CD4-positive, alpha-beta memory T cell (primary cell): Measurements from ENCODE around the gene FOXF1. TPM values are rescaled to one million over a fixed set of nuclear protein-coding genes. Genes with fewer than 3 reads are reported as not detected.

Source experiments
- CTCF ChIA-PET: fragments of 350-600 bp; sonication (Branson Sonifier 250); formaldehyde crosslinking; loops from one replicate; lab custom pipeline; 2021; ENCODE audit warnings: inconsistent platforms; ENCODE audit not compliant: partially characterized antibody; lab: Charles Lee
- POLR2A ChIA-PET: fragments of 350-600 bp; sonication (Branson Sonifier 250); formaldehyde crosslinking; loops from one replicate; lab custom pipeline; 2021; ENCODE audit not compliant: partially characterized antibody; lab: Charles Lee
- DNase-seq, 5 donors: peaks; one replicate each; pipeline versions ENCODE4 v3.0.0 to v3.0.0-alpha.2; 2020 to 2022; ENCODE audit warnings: mixed read lengths in 1 of 5
- H3K27ac ChIP-seq: one replicate; pipeline ENCODE4 v1.7.0; 2013; ENCODE audit warnings: low read depth, low read length
- H3K27me3 ChIP-seq: 2 replicates; pipeline ENCODE4 v1.7.0; 2013; ENCODE audit warnings: mild to moderate bottlenecking, low read length, moderate library complexity; ENCODE audit not compliant: insufficient read depth
- H3K36me3 ChIP-seq: 2 replicates; pipeline ENCODE4 v1.7.0; 2013; ENCODE audit warnings: mild to moderate bottlenecking, low read length, moderate library complexity; ENCODE audit not compliant: insufficient read depth
- H3K4me1 ChIP-seq: 2 replicates; pipeline ENCODE4 v1.7.0; 2013; ENCODE audit warnings: mild to moderate bottlenecking, low read length, moderate library complexity; ENCODE audit not compliant: insufficient read depth
- H3K4me3 ChIP-seq, 2 donors: one replicate each; pipeline ENCODE4 v1.7.0; 2013; ENCODE audit warnings: low read length in 2 of 2, mild to moderate bottlenecking in 1 of 2
- H3K9me3 ChIP-seq, 2 donors: one replicate each; pipeline ENCODE4 v1.7.0; 2013; ENCODE audit warnings: low read length in 2 of 2, control low read depth in 1 of 2; ENCODE audit not compliant: control insufficient read depth in 1 of 2
- H3K27ac Mint-ChIP-seq, 7 donors: one replicate each; pipeline ENCODE4 v1.8.0; 2020 to 2021; ENCODE audit warnings: mixed read lengths in 7 of 7, mild to moderate bottlenecking in 6 of 7, inconsistent platforms in 3 of 7, moderate library complexity in 3 of 7
- H3K27me3 Mint-ChIP-seq, 2 donors: one replicate each; pipeline ENCODE4 v1.8.0; 2020 to 2021; ENCODE audit warnings: mixed read lengths in 2 of 2
- H3K36me3 Mint-ChIP-seq, 2 donors: one replicate each; pipeline ENCODE4 v1.8.0; 2020 to 2021; ENCODE audit warnings: mixed read lengths in 2 of 2, inconsistent platforms in 1 of 2, mild to moderate bottlenecking in 1 of 2
- H3K4me1 Mint-ChIP-seq, 4 donors: one replicate each; pipeline ENCODE4 v1.8.0; 2020 to 2021; ENCODE audit warnings: mixed read lengths in 4 of 4, mild to moderate bottlenecking in 1 of 4
- H3K4me3 Mint-ChIP-seq, 8 donors: one replicate each; pipeline ENCODE4 v1.8.0; 2020 to 2021; ENCODE audit warnings: mixed read lengths in 8 of 8, mild to moderate bottlenecking in 7 of 8, moderate library complexity in 6 of 8, inconsistent platforms in 3 of 8
- H3K9me3 Mint-ChIP-seq, 8 donors: one replicate each; pipeline ENCODE4 v1.8.0; 2020 to 2021; ENCODE audit warnings: mixed read lengths in 8 of 8, mild to moderate bottlenecking in 5 of 8, inconsistent platforms in 3 of 8, moderate library complexity in 1 of 8
- intact Hi-C: fragments of 100-400 bp; cut with micrococcal nuclease; formaldehyde crosslinking; loops from one replicate; pipeline ENCODE4 v1.15.1; 2023
- polyA plus RNA-seq, 2 donors: library from polyadenylated mRNA; unstranded; fragments of 300-500 nt; fragmentation: Illumina TruSeq; gene quantifications; one replicate each; pipeline ENCODE4 v1.2.3, GENCODE V29; 2021
- total RNA-seq, 2 experiments: library from RNA; stranded (reverse); gene quantifications; one replicate each; pipeline ENCODE4 v1.2.3, GENCODE V29; 2021

The FOXF1 gene
- not detected for total RNA-seq
- polyA plus RNA-seq = not detected

DNA sequence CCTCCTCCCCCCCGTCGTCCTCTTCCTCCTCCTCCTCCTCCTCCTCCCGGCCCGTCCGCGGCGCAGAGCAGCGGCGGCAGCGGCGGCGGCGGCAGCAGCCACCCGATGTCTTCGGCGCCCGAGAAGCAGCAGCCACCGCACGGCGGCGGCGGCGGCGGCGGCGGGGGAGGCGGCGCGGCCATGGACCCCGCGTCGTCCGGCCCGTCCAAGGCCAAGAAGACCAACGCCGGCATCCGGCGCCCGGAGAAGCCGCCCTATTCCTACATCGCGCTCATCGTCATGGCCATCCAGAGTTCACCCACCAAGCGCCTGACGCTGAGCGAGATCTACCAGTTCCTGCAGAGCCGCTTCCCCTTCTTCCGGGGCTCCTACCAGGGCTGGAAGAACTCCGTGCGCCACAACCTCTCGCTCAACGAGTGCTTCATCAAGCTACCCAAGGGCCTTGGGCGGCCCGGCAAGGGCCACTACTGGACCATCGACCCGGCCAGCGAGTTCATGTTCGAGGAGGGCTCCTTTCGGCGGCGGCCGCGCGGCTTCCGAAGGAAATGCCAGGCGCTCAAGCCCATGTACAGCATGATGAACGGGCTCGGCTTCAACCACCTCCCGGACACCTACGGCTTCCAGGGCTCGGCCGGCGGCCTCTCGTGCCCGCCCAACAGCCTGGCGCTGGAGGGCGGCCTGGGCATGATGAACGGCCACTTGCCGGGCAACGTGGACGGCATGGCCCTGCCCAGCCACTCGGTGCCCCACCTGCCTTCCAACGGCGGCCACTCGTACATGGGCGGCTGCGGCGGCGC, at the start of gene FOXF1:
TSS of gene FOXF1 (plus strand) at position 63 of the 797 bp plus-strand sequence. CDS start at position 106, 43 bp downstream.
- Histone ChIP-seq H3K9me3 (no peaks in the 10 kb centered on the region), H3K4me1 (peaks cover 11% of the 10 kb centered on the region), H3K27me3 (peaks cover 18% of the 10 kb centered on the region), H3K27ac (no peak within 1 kb of the TSS), H3K4me3 (peak within 1 kb of the TSS in 1 of 2 donors; percentile 35), H3K36me3 (no peaks in the 10 kb centered on the region)
- ChIA-PET CTCF (no interaction called here), POLR2A (no interaction called here)
- Mint-ChIP-seq H3K4me1 (peaks cover 10 to 49% (median 27%) of the 10 kb centered on the region in 4 donors), H3K27ac (no peak within 1 kb of the TSS), H3K36me3 (no peaks in the 10 kb centered on the region), H3K4me3 (peak within 1 kb of the TSS; percentile 45 to 85 (median 67)), H3K9me3 (peaks cover 0 to 6% (median 0%) of the 10 kb centered on the region in 8 donors), H3K27me3 (peaks cover 51 to 53% of the 10 kb centered on the region in 2 donors)
- DNase-seq = peak in 1 of 5 donors; percentile 1
- intact Hi-C loops = no loop called here

DNA sequence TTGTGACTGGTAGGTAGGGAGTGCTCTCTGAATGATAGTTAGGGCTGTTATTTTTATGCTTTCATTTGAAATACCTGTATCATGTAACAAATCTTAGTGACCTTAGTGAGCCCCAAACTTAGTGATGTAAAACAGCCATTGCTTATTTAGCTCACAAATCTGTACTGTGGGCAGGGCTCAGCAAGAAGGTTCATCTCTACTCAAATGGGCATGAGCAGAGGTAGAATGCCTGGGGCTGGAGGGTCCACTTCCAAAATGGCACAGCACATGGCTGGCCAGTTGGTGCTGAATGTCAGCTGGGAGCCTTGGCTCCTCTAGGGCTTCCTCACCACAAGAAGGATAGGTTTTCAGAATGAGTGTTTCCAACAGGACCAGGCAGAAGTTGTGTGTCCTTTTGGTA, 49.3 kb upstream of the FOXF1 start:
- H3K4me3 ChIP-seq = no peak overlapping the region
- no peak overlapping the region for H3K27ac ChIP-seq
- ChIA-PET CTCF (no interaction called here), POLR2A (no interaction called here)
- no peak overlapping the region for H3K4me3 Mint-ChIP-seq
- no peak for DNase-seq
- intact Hi-C loops = no loop called here
- H3K27me3 ChIP-seq = no peaks in the 10 kb centered on the region
- peaks cover 7 to 32% (median 15%) of the 10 kb centered on the region in 8 donors for H3K9me3 Mint-ChIP-seq
- H3K4me1 ChIP-seq = no peaks in the 10 kb centered on the region
- peaks cover 0 to 4% of the 10 kb centered on the region in 2 donors for H3K36me3 Mint-ChIP-seq
- no peak overlapping the region for H3K27ac Mint-ChIP-seq
- H3K36me3 ChIP-seq = no peaks in the 10 kb centered on the region
- peaks cover 0 to 4% (median 0%) of the 10 kb centered on the region in 4 donors for H3K4me1 Mint-ChIP-seq
- no peaks in the 10 kb centered on the region for H3K9me3 ChIP-seq
- peaks cover 6 to 12% of the 10 kb centered on the region in 2 donors for H3K27me3 Mint-ChIP-seq

DNA sequence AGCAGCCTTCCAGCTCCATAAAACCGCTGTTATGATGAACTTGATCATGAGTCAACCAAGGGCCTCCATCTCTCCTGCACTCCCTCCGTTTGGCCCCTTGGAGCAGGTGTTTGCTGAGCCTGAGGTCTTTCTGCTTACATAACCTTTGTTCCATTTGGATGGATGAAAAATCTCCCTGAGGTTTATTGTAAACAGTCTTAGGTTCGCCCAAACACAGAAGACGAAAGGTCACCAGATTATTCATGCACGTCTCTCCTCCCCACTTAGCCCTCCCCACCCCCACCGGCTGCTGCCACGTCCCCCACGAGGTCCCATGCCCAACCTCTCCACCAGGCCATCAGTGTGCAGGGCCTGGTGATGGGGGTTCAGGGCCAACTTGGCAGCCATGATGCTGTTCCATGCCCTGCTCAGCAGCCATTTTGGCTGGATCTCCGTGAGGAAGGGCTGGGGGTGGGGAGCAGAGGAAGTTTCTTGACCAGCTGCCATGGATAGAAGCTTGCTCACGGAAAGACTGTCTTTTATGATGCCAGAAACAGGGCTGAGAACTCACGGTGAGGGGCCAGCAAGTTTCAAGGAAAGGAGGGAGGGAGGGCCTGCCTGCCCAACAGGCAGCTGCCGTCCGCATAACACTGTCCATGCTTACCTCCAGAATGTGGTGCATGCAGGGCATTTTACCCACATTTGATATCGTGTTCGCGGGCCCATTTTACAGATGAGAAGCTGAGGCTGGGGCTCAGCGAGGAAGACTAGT, 47.8 kb upstream of the FOXF1 start:
- CTCF ChIA-PET = no interaction called here
- Mint-ChIP-seq H3K27me3 (peaks cover 6 to 12% of the 10 kb centered on the region in 2 donors), H3K36me3 (peaks cover 0 to 4% of the 10 kb centered on the region in 2 donors), H3K27ac (no peak overlapping the region), H3K4me1 (peaks cover 0 to 4% (median 0%) of the 10 kb centered on the region in 4 donors), H3K4me3 (no peak overlapping the region), H3K9me3 (peaks cover 7 to 32% (median 15%) of the 10 kb centered on the region in 8 donors)
- DNase-seq = no peak
- Histone ChIP-seq H3K27me3 (no peaks in the 10 kb centered on the region), H3K4me3 (no peak overlapping the region), H3K9me3 (no peaks in the 10 kb centered on the region), H3K27ac (no peak overlapping the region), H3K4me1 (no peaks in the 10 kb centered on the region), H3K36me3 (no peaks in the 10 kb centered on the region)
- POLR2A ChIA-PET = no interaction called here
- intact Hi-C loops = no loop called here

DNA sequence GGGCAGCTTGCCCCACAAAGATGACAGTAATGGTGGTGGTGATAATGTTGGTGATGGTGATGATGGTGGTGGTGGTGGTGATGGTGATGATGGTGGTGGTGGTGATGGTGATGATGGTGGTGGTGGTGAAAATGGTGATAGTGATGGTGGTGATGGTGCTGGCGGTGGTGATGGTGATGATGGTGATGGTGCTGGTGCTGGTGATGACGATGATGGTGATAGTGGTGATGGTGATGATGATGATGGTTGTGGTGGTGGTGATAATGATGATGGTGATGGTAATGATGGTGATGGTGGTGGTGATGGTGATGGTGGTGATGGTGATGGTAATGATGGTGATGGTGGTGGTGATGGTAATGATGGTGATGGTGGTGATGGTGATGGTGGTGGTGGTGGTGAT, 46.3 kb upstream of the FOXF1 start:
- intact Hi-C loops = no loop called here
- Histone ChIP-seq H3K9me3 (no peaks in the 10 kb centered on the region), H3K4me1 (no peaks in the 10 kb centered on the region), H3K27me3 (no peaks in the 10 kb centered on the region), H3K4me3 (no peak overlapping the region), H3K36me3 (no peaks in the 10 kb centered on the region), H3K27ac (no peak overlapping the region)
- ChIA-PET POLR2A (no interaction called here), CTCF (no interaction called here)
- Mint-ChIP-seq H3K9me3 (peaks cover 7 to 30% (median 14%) of the 10 kb centered on the region in 8 donors), H3K4me1 (peaks cover 0 to 4% (median 0%) of the 10 kb centered on the region in 4 donors), H3K36me3 (peaks cover 0 to 4% of the 10 kb centered on the region in 2 donors), H3K27ac (no peak overlapping the region), H3K4me3 (peak overlapping the region in 1 of 8 donors; percentile 10), H3K27me3 (peaks cover 3 to 5% of the 10 kb centered on the region in 2 donors)
- no peak for DNase-seq

DNA sequence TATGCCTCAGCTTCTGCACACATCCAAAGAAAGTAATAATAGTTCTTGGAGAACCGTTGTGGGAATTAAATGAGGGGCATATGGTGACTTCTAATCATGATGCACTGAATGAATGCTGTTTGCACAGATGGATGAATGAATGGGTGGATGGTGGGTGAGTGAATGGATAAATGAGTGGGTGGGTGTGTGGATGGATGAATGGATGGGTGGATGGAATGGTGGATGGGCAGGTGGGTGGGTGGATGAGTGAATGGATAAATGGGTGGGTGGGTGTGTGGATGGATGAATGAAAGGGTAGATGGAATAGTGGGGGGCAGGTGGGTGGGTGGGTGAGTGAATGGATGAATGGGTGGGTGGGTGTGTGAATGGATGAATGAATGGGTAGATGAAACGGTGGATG, 44.9 kb upstream of the FOXF1 start:
- Histone ChIP-seq H3K27ac (no peak overlapping the region), H3K4me3 (no peak overlapping the region), H3K36me3 (no peaks in the 10 kb centered on the region), H3K9me3 (no peaks in the 10 kb centered on the region), H3K27me3 (no peaks in the 10 kb centered on the region), H3K4me1 (no peaks in the 10 kb centered on the region)
- Mint-ChIP-seq H3K4me3 (no peak overlapping the region), H3K27me3 (peaks cover 1 to 3% of the 10 kb centered on the region in 2 donors), H3K27ac (no peak overlapping the region), H3K4me1 (peaks cover 0 to 4% (median 0%) of the 10 kb centered on the region in 4 donors), H3K36me3 (peaks cover 0 to 4% of the 10 kb centered on the region in 2 donors), H3K9me3 (peaks cover 7 to 23% (median 12%) of the 10 kb centered on the region in 8 donors)
- intact Hi-C loops = no loop called here
- DNase-seq = no peak
- ChIA-PET POLR2A (no interaction called here), CTCF (no interaction called here)

DNA sequence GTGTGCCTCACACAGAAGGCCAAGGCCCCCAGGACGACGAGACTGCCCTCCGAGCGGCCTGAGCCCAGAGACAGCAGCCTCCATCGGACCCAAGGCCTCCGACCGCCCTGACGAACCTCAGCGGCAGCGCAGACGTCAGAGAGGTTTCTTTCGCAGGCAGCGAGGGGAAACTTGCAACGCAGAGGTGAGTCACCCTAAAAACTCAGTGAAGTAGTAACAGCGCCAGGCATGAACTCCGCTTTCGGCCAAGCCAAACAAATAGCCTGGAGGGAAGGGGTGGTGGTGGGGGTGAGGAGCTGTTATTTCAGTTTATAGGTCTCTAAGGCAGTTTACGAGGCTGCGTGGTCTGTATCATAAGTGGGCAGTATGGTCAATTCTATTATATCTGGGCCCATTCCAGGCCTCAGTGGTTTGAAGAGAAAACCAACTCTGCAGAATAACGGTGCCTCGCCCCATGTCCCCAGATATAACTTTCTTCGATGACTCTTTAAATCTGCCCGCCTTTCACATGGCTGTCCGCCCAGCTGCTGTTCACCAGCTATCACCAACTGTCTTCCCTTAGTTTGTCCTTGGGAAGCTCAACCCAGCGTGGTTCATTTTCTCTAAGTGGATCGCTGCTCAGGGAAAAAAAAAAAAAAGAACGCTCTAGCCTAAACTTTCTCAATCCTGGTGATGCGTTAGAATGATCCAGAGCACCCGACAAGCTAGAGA, 43.5 kb upstream of the FOXF1 start:
- Histone ChIP-seq H3K27ac (no peak overlapping the region), H3K27me3 (no peaks in the 10 kb centered on the region), H3K4me3 (no peak overlapping the region), H3K36me3 (no peaks in the 10 kb centered on the region), H3K4me1 (no peaks in the 10 kb centered on the region), H3K9me3 (no peaks in the 10 kb centered on the region)
- Mint-ChIP-seq H3K27ac (no peak overlapping the region), H3K27me3 (peaks cover 0 to 1% of the 10 kb centered on the region in 2 donors), H3K9me3 (peaks cover 3 to 10% (median 5%) of the 10 kb centered on the region in 8 donors), H3K36me3 (peaks cover 0 to 4% of the 10 kb centered on the region in 2 donors), H3K4me1 (peaks cover 0 to 4% (median 0%) of the 10 kb centered on the region in 4 donors), H3K4me3 (no peak overlapping the region)
- ChIA-PET POLR2A (no interaction called here), CTCF (no interaction called here)
- no peak for DNase-seq
- intact Hi-C loops = no loop called here

DNA sequence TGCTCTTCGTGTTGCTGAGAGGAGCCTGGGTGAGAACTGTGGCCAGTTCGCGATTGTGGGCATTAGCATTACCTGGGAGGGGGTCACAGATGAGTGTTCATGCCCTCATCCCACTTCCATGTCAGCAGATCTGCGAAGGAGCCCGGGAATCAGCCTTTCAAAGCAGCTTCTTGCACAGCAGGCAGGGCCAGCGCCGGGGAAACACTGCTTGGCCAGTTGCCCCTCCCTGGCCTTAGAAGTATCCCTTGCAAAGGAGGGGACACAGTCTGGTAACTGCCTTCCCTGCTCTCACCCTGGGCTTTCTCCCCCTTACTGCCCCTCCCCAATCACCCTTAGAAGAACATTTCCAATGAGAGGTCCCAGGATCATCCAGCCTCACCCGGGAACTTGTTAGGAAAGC, 42.8 kb upstream of the FOXF1 start:
- no peaks in the 10 kb centered on the region for H3K36me3 ChIP-seq
- Mint-ChIP-seq H3K27ac (no peak overlapping the region), H3K36me3 (peaks cover 0 to 4% of the 10 kb centered on the region in 2 donors), H3K4me1 (peaks cover 0 to 4% (median 0%) of the 10 kb centered on the region in 4 donors), H3K27me3 (peaks cover 0 to 1% of the 10 kb centered on the region in 2 donors), H3K4me3 (no peak overlapping the region), H3K9me3 (peaks cover 5 to 10% (median 5%) of the 10 kb centered on the region in 8 donors)
- no peak overlapping the region for H3K27ac ChIP-seq
- H3K9me3 ChIP-seq = no peaks in the 10 kb centered on the region
- intact Hi-C loops = no loop called here
- no peaks in the 10 kb centered on the region for H3K27me3 ChIP-seq
- ChIA-PET POLR2A (no interaction called here), CTCF (no interaction called here)
- H3K4me3 ChIP-seq = no peak overlapping the region
- no peak for DNase-seq
- no peaks in the 10 kb centered on the region for H3K4me1 ChIP-seq
